T-helper 2 cell (primary cell): ENCODE data around the gene LTC4S.

Experiments
- DNase-seq, 5 experiments: peaks; one replicate each; pipeline versions ENCODE4 v3.0.0 to v3.0.0-alpha.2; 2012 to 2022

LTC4S gene

GRCh38 chr5:179795863-179796833 is 2.4 kb downstream of the LTC4S start:
- DNase-seq = peak; percentile 50 to 79 (median 64)

DNA sequence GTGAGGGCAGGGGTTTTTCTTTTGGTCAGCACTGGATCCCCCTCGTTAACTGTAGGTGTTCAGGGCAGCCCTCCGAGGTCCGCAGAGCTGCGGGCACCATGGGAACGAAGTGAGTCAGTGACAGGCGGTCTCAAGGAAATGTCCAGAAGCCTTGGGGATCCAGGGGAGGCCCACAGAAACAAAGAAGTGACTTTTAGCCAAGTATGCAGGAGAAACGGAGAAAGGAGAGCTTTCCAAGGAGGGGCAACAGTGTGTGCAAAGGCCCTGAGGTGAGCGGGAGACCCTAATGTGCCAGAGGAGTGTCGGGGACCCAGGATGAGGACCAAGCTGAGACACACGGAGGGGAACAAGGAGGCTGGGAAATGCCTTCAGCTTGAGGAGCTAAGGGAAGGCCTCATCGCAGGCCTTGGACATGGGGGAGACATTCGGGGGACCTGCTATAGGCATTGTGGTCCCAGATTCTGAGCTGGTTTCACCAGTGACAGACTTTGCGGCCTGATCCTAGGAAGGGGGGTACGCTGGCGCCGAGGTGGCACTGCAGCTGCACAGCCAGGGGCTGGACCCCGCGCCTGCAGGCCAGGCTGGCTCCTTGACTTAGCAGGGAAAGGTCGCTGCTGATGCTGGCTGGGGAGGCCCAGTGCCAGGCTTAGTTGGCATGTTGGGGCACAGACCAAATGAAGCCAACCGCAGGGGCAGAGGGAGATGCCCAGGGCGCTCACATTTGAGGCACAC is 3.3 kb downstream of the LTC4S start:
- no peak for DNase-seq

DNA sequence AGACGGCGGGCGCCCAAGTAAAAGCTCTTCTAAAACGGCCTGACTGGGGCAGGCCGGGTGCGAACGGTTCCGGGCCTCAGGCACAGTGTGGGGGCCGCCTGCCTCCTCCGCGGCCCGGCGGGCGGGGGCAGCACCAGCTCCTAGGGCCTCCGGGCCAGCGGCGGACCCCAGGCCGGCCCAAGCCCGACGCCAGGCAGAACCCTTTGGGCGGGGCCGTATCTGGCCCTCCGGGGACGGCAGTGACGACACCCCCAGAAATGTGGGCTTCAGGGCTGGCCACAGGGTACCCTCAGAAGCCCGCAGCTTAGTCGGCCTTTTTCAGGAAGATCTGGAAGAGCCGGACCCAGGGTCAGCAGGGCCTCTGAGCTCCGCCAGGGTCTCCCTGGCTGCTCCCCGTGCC is 4.0 kb downstream of the LTC4S start:
- no peak for DNase-seq

DNA sequence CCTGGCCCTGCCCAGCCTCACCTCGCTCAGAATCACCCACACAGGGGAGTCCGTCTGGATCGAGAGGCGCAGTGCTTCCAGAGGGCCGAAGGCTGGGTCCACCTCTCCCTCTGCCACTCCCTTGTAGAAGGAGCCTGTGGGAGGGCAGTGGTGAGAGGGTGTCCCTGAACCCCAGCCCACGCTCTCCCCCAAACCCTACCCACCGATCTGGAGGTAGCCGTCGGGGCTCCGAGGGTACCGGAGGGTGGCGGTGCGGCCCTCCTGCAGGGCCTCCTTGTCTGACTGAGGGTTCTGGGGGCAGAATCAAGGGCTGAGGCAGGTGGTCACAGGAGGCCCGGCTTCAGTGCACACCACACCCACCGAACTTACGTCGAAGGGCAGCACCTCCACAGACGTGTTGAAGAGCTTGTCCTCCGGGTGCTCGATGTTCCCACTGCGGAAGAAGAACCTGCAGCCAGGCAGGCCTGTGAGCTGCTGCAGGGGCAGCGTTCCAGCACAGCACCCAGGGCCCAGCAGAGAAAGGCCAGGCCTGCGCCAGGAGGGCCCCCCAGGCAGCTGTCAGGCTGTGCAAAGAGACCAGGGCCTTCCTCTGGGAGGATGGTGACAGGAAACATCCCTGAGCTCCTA is 4.5 kb downstream of the LTC4S start:
- no peak for DNase-seq

- DNase-seq = no peak
Observed at GRCh38 chr5:179798771-179799643, 5.2 kb downstream of the LTC4S start.

DNA sequence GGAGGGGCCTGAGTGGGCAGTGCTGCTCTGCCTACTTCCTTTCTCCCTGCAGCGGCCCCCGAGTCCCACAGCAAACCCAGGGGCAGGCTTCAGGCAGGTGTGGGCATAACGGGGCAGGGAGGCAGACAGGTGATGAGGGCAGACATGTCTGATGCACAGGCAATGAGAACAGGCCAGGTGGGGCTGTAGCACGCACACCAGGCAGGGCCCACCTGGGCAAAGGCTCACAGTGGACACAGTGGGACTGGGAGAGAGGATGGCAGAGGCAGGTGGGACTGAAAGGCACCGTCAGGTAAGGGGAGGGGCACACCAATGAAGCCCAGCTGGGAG is 5.8 kb downstream of the LTC4S start:
- DNase-seq = no peak

DNA sequence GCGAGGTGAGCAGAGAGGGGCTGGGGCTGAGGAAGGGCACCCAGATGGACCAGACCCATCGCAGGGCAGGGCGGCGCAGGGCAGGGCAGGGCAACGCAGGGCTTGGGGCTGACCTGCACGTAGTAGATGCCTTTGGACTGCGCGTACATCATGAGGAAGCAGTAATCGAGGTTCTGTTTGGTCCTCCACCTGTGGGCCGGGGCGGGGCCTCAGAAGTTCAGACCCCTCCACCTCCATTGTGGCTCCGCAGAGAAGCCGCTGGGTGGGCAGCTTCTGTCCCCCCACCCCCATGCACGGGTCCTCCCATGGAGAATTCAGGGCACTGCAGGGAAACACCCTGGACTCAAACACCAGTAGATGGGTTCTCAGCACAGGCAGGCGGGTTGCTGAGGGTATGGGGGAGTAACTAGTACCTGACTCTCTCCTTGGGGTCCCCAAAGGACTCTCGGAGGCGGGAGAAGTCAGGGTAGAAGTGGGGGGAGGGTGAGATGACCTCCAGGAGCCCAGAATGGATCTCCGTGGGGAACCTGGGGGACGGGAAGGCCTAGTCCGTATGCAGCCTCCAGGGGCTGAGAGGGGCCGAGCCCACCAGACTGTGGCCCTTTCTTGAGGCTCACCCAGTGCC is 6.4 kb downstream of the LTC4S start:
- DNase-seq = no peak

- DNase-seq = no peak
Observed at GRCh38 chr5:179800696-179801201, 7.0 kb downstream of the LTC4S start.

- DNase-seq = peak; percentile 59 to 83 (median 74)
Observed at GRCh38 chr5:179801304-179802206, 7.8 kb downstream of the LTC4S start.

DNA sequence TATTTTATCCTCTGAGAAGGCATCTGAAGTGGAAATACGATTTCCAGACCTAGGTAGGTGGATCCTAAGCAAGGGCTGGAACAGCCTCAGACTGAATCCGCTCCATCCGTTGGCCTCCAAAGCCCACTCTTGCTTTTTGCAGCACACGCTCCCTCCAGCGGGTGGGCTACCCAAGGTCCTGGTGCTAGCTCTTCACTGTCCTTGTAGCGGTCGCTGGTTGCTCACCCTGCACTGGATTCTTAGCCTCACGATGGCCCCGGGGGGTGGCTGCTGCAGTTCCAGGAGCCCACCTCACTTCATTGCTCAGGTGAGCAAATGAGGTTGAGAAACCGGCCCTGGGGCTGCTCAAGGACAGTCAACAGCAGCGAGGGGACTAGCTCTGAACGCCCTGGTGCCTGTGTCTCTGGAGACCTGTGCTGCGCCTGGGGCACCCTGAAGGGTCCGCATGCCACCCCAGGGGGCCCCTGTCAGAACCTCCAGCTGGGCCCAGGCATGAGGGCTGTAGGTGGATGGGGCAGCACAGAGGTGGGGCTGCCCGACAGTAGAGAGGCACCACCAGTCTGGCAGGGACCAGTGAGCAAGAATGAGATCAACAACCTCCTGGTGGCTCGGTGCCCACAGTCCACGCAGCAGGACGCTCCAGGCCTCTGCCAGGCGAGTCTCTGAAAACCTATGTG is 8.6 kb downstream of the LTC4S start:
- DNase-seq = no peak

GRCh38 chr5:179802950-179803562 is 9.3 kb downstream of the LTC4S start:
- DNase-seq = no peak

GRCh38 chr5:179803651-179804554 is 10.1 kb downstream of the LTC4S start:
- peak in 2 of 5 experiments; percentile 37 to 45 for DNase-seq

DNA sequence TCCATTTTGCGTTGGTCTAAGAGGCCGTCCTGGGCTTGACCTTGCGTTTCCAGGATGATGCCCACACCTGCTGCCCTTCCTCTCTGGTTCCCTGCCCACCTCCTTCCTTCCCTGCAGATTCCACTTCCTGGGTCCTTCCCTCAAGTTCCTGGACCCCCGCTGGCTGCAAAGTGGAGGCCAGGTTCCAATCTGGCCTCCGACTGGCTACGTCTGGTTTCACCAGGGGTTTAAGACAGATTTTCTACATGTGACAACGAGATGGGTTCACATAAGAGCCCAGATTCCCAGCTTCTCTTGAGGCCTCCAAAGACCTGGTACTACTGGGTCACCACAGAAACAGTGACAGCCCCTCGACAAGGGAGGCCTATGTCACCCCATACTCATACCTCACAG is 10.8 kb downstream of the LTC4S start:
- no peak for DNase-seq

- no peak for DNase-seq
Observed at GRCh38 chr5:179805070-179805528, 11.3 kb downstream of the LTC4S start.

DNA sequence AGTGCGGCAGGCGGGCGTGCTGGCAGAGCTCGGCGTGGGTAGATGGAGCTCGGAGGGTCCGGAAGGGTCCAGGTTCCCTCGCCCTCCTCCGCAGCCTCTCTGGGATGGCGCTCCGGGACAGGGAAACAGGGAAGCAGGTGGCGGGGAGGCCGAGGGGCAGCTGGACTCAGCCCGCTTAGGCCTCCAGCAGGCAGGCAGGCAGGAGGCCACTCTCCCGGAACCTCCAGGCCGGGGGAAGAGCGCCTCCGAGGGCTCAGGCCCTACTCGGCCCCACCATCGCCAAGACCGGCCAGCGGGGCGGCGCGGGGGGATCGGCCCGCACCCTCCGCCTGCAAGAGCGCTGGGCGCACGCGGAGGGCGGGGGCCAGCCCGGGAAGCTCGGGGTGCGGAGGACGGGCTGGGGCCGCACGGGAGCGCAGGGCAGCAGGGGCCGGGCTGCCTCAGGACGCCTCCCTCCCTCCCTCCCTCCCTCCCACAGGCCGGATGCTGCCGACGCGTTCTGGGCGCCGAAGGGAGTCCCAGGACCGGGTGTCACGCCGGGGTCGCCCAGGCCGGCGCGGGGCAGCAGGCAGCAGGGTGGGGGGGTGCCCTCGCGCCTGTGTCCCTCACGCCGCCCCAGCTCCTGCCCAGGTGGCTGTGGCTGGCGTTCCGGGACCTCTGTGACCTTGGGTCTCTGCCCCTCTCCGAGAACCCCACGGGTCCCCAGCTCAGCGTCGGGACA is 11.9 kb downstream of the LTC4S start:
- peak in 1 of 5 experiments; percentile 77 for DNase-seq

- DNase-seq = peak in 4 of 5 experiments; percentile 36 to 86 (median 48)
Observed at GRCh38 chr5:179806250-179807048, 12.7 kb downstream of the LTC4S start, which contains the start of gene MGAT4B. TSS of gene MGAT4B (minus strand) at chr5:179806866. CDS start at chr5:179806583, 283 bp downstream.
